ENCODE results near the gene DAB1.

DAB1 gene

DNA sequence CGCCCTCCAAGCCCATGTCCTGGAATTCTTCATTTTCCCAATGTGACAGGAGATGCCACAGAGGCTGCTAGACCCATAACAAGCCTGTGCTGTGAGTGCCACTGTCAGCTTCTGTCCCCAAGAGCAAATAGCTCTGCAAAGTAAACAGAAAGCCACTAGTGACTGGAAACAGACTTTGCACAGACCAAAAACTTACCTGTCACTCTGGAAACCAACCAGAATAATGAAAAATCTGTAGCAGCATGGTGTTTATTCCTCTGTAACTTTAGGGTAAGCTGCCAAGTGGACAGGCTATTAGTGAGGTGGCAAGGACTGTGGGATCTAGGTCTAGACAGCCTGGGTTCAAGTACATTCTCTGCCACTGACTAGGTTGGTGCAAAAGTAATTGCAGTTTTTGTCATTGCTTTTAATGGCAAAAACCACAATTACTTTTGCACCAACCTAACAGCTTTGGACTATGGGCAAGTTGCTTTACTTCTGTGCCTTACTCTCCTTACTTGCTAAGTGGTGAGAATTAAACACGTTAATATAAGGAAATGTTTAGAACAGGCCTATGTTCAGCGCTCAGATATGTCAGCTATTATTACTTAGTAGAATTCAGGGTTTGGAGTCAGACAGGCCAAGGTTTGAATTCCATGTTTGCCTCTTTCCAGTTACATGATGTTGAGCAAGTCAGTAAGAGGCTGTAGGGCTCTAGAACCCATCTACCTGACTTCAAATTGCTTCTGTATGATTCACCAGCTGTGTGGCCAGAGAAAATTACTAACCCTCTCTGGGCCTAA is 457.8 kb downstream of the DAB1 start, which contains the start of gene C8B:
Gene C8B (minus strand): TSS at position 100 of the 782 bp plus-strand sequence. CDS start 67 bp downstream, at position 33.
- TF ChIP-seq, protein P1, sequence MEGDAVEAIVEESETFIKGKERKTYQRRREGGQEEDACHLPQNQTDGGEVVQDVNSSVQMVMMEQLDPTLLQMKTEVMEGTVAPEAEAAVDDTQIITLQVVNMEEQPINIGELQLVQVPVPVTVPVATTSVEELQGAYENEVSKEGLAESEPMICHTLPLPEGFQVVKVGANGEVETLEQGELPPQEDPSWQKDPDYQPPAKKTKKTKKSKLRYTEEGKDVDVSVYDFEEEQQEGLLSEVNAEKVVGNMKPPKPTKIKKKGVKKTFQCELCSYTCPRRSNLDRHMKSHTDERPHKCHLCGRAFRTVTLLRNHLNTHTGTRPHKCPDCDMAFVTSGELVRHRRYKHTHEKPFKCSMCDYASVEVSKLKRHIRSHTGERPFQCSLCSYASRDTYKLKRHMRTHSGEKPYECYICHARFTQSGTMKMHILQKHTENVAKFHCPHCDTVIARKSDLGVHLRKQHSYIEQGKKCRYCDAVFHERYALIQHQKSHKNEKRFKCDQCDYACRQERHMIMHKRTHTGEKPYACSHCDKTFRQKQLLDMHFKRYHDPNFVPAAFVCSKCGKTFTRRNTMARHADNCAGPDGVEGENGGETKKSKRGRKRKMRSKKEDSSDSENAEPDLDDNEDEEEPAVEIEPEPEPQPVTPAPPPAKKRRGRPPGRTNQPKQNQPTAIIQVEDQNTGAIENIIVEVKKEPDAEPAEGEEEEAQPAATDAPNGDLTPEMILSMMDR (conservative IDR thresholded peaks at IDR 0.05): no peak
- H3K27ac ChIP-seq: no peak within 1 kb of the TSS

- TF ChIP-seq, protein P1 (conservative IDR thresholded peaks at IDR 0.05): no peak
- H3K27ac ChIP-seq: no peak overlapping the region
Measured at GRCh38 chr1:56965191-56965590, 458.7 kb downstream of the DAB1 start.

- no peak overlapping the region for H3K27ac ChIP-seq
- TF ChIP-seq, protein P1 (conservative IDR thresholded peaks at IDR 0.05): no peak
Measured at GRCh38 chr1:56964349-56965017, 459.4 kb downstream of the DAB1 start.

GRCh38 chr1:56963667-56964066 is 460.2 kb downstream of the DAB1 start:
- H3K27ac ChIP-seq: no peak overlapping the region
- TF ChIP-seq, protein P1 (conservative IDR thresholded peaks at IDR 0.05): no peak

DNA sequence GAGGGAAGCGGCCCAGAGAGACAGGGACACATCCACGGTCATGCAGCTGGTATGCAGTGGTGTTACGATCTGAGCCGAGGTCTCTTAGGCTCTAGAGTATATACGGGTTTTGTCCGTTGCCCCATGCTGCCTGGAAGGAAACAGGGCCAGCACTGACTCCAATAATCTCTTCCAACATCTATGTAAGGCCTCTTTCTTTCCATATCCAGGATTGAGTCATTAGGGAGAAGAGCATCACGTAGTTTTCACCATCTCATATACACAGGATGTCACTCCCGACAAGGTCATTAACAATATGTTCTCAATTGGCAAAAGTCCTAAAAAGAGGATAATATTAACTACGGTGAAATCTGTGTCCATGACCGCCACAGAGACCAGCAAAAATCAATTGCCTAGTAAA is 462.4 kb downstream of the DAB1 start:
- TF ChIP-seq, protein P1 (conservative IDR thresholded peaks at IDR 0.05): no peak
- no peak overlapping the region for H3K27ac ChIP-seq

GRCh38 chr1:56958526-56958925 is 465.3 kb downstream of the DAB1 start:
- TF ChIP-seq, protein P1 (conservative IDR thresholded peaks at IDR 0.05): no peak
- H3K27ac ChIP-seq: peak overlapping the region; percentile 45

GRCh38 chr1:56957931-56958330 is 465.9 kb downstream of the DAB1 start:
- TF ChIP-seq, protein P1 (conservative IDR thresholded peaks at IDR 0.05): no peak
- peak overlapping the region; percentile 45 for H3K27ac ChIP-seq

All from VCaP (cell line).